Peyer's patch (tissue), 4 donors: Measurements from ENCODE around the gene TSPEAR.

Experiments
- CTCF ChIP-seq, 6 experiments: fragments of 450-650 bp in 4 of 6; fragments of 200-600 bp in 2 of 6; sonication (generic) in 1 of 6; IDR thresholded peaks; one replicate each; pipeline ENCODE4 v1.5.1; 2017 to 2019; ENCODE audit warnings: antibody characterized with exemption in 6 of 6, mild to moderate bottlenecking in 3 of 6, moderate library complexity in 1 of 6
- POLR2A ChIP-seq, 2 donors: fragments of 450-650 bp; IDR thresholded peaks; one replicate each; pipeline ENCODE4 v1.5.1; 2017; ENCODE audit warnings: antibody characterized with exemption in 2 of 2, mild to moderate bottlenecking in 2 of 2, moderate library complexity in 2 of 2

GRCh38 chr21:44753357-44753756, 42.0 kb upstream of the TSPEAR start:
- no peak for TF ChIP-seq CTCF (IDR thresholded peaks at IDR 0.05)
- TF ChIP-seq POLR2A (IDR thresholded peaks at IDR 0.05): no peak
